ENCODE measurements around the gene SEMA6D.

The SEMA6D gene

DNA sequence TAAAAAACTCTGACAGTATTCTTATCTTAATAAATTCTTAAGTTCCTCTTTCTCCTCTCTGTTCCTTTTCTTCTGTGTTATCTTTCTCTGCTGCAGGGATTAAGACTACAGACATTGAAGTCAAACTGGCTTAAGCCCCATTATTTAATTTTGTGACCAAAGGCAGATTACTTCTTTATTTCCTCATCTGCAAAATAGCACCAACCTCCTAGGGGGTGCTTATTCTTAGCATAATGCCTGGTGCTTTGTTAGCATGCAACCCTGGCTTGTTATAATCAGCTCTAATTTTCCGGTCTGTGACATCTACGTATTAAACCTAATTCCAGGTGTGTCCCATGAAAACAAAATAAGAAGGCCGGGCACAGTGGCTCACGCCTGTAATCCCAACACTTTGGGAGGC, 23.8 kb downstream of the SEMA6D start:
- TF ChIP-seq, protein P1, sequence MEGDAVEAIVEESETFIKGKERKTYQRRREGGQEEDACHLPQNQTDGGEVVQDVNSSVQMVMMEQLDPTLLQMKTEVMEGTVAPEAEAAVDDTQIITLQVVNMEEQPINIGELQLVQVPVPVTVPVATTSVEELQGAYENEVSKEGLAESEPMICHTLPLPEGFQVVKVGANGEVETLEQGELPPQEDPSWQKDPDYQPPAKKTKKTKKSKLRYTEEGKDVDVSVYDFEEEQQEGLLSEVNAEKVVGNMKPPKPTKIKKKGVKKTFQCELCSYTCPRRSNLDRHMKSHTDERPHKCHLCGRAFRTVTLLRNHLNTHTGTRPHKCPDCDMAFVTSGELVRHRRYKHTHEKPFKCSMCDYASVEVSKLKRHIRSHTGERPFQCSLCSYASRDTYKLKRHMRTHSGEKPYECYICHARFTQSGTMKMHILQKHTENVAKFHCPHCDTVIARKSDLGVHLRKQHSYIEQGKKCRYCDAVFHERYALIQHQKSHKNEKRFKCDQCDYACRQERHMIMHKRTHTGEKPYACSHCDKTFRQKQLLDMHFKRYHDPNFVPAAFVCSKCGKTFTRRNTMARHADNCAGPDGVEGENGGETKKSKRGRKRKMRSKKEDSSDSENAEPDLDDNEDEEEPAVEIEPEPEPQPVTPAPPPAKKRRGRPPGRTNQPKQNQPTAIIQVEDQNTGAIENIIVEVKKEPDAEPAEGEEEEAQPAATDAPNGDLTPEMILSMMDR (IDR thresholded peaks at IDR 0.05) = no peak

DNA sequence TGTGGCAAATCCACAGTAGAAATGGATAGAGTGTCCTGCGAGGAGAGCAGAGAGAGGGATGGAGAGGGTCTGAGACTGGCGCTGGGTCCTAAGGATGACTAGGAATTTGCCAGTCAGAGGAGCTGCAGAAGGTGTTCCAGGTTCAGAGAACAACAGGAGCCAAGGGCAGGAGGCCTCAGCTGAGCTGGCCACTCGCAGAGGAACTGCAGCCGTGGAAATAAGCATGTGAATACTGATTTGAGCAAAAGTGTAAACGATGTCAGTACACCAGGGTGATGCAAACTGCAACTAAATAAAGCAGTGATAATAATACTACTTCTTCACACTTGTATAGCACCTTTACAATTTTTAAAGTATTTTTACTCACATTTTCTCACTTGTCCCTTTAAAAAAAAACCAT, 24.6 kb downstream of the SEMA6D start:
- TF ChIP-seq, protein P1 (IDR thresholded peaks at IDR 0.05) = no peak

DNA sequence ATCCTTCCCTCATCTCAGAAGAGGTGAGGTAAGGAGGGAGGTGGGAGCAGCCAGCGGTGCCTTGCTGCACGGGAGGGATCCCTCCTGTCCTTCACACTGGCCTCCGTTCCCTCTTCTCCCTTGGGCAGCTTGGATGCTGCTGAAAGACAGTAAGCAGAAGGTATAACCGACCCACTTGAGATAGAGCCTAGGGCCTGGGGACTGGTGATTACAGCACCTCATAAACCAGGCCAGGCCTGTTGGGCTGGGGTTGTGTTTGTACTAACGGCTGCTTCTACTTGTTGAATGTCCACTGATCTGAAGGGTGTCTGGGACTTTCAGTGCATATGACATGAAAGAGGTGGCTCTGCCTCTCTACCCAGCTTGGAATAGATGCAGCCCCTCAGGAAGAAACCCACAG, 25.0 kb downstream of the SEMA6D start:
- TF ChIP-seq, protein P1 (IDR thresholded peaks at IDR 0.05) = no peak

DNA sequence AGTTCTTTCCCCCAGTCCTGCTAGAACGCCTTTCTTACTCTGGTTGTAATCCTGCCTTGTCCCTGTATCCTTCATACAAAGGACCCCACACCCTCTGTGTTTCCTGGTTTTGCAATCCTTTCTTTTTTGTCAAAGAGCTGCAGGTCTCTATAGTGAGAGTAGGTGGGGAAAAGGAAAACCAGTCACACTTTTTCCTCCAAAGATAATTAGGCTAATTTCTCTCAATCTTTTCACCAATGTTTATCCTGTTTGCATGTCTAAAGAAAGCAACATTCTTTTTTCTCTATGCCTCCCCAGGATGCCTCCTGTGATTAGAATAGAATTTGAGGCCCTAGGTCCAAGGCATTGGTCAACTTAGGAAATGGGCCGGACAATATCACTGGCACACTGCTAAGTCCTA, 25.4 kb downstream of the SEMA6D start:
- TF ChIP-seq, protein P1 (IDR thresholded peaks at IDR 0.05) = no peak

- TF ChIP-seq, protein P1 (IDR thresholded peaks at IDR 0.05) = no peak
Observed at GRCh38 chr15:47743385-47743784, 26.1 kb downstream of the SEMA6D start.

- TF ChIP-seq, protein P1 (IDR thresholded peaks at IDR 0.05) = no peak
Observed at GRCh38 chr15:47743886-47744285, 26.6 kb downstream of the SEMA6D start.

DNA sequence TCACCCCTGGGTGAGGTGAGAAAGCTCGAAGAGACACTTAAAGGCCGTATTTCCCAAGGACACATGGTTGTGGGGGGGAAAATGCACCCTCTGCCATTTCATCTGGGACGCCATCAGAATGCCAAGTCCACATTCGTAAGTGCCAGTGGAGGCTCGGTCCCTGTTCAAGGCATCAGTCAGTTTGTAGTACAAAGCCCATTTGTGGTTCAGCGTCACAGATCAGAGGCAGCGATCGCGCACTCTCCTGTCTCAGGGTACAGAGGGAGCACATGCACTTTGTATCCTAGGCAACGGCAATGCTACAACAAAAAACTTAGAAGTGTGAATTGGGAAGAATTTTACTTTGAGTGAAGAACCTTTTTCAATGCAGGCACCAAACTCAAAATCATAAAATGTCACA, 27.2 kb downstream of the SEMA6D start:
- TF ChIP-seq, protein P1 (IDR thresholded peaks at IDR 0.05) = no peak

DNA sequence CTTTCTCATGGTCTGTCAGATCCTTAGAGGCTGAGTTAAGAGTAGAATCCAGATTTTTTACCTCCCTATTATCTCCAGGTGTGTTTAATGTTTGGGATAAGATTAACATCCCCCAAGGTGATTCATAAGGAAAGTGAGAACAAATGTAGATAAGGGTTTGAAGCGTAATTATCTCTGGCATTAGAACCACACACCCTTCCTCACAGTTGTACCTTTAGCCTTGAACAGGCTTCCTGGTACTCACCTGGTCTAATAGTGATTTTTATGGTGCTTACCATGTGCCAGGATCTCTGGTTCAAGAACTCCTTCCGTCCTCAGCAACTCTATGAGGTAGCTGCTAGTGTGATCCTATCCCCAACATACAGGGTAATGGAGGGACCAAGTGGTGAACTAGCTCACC, 27.7 kb downstream of the SEMA6D start:
- TF ChIP-seq, protein P1 (IDR thresholded peaks at IDR 0.05) = no peak
